Hematopoietic multipotent progenitor cell treated with erythropoietin and hydrocortisone succinate and interleukin-3 and kit ligand, for 8 days (in vitro differentiated cells): Measurements from ENCODE around the gene UFD1.
A peak's percentile ranks its signal among the peaks of the same experiment; 100 is the strongest.

Source experiments
- DNase-seq: peaks from one replicate; pipeline ENCODE4 v3.0.0-alpha.2; 2015

Gene UFD1

GRCh38 chr22:19419464-19420178 is 59.4 kb downstream of the UFD1 start:
- DNase-seq = peak; percentile 94

GRCh38 chr22:19419086-19419463 is 59.9 kb downstream of the UFD1 start:
- peak; percentile 89 for DNase-seq

GRCh38 chr22:19412923-19413322 is 66.1 kb downstream of the UFD1 start:
- DNase-seq = no peak

- no peak for DNase-seq
These were observed 66.5 kb downstream of the UFD1 start for GRCh38 chr22:19412478-19412877.

- no peak for DNase-seq
These were observed 67.3 kb downstream of the UFD1 start for GRCh38 chr22:19411690-19412045.

- no peak for DNase-seq
These were observed 67.9 kb downstream of the UFD1 start for GRCh38 chr22:19410941-19411689.

GRCh38 chr22:19407649-19408606 is 71.1 kb downstream of the UFD1 start:
- peak; percentile 88 for DNase-seq

- no peak for DNase-seq
These were observed 72.1 kb downstream of the UFD1 start for GRCh38 chr22:19406846-19407245.

- no peak for DNase-seq
These were observed 72.6 kb downstream of the UFD1 start for GRCh38 chr22:19406281-19406811.

GRCh38 chr22:19405652-19406051 is 73.3 kb downstream of the UFD1 start:
- DNase-seq = no peak

- DNase-seq = no peak
These were observed 73.9 kb downstream of the UFD1 start for GRCh38 chr22:19405133-19405532.

- DNase-seq = no peak
These were observed 74.3 kb downstream of the UFD1 start for GRCh38 chr22:19404676-19405075.

GRCh38 chr22:19402642-19403191 is 76.3 kb downstream of the UFD1 start:
- no peak for DNase-seq

- DNase-seq = no peak
These were observed 77.5 kb downstream of the UFD1 start for GRCh38 chr22:19401483-19401882.

GRCh38 chr22:19400881-19401280 is 78.1 kb downstream of the UFD1 start:
- no peak for DNase-seq
